Suprapubic skin (tissue), 4 donors: ENCODE measurements around the gene STK25. TPM values are rescaled to one million over a fixed set of nuclear protein-coding genes. Genes with fewer than 3 reads are reported as not detected.

Experiments
- DNase-seq, 2 donors: peaks; one replicate each; pipeline ENCODE4 v3.0.0-alpha.2; 2019; ENCODE audit warnings: low spot score in 2 of 2
- H3K27ac ChIP-seq: fragments of 200-600 bp; sonication (generic); one replicate; pipeline ENCODE4 v1.5.1; 2019
- H3K27me3 ChIP-seq: fragments of 200-600 bp; sonication (generic); one replicate; pipeline ENCODE4 v1.5.1; 2019
- H3K36me3 ChIP-seq: fragments of 200-600 bp; sonication (generic); one replicate; pipeline ENCODE4 v1.5.1; 2019
- H3K4me1 ChIP-seq: fragments of 200-600 bp; sonication (generic); one replicate; pipeline ENCODE4 v1.5.1; 2019
- H3K4me3 ChIP-seq: fragments of 200-600 bp; sonication (generic); one replicate; pipeline ENCODE4 v1.5.1; 2019; ENCODE audit warnings: mild to moderate bottlenecking
- H3K9me3 ChIP-seq: fragments of 200-600 bp; sonication (generic); one replicate; pipeline ENCODE4 v1.5.1; 2019
- CTCF ChIP-seq, 2 donors: fragments of 200-600 bp in 1 of 2; fragments of 450-650 bp in 1 of 2; sonication (generic) in 1 of 2; IDR thresholded peaks; one replicate each; pipeline ENCODE4 v1.5.1; 2016 to 2019; ENCODE audit warnings: antibody characterized with exemption in 2 of 2, mild to moderate bottlenecking in 1 of 2, moderate library complexity in 1 of 2
- EP300 ChIP-seq: sonication (generic); formaldehyde crosslinking; IDR thresholded peaks from one replicate; pipeline ENCODE4 v1.6.1; 2017; ENCODE audit warnings: antibody characterized with exemption
- POLR2A ChIP-seq, 2 donors: fragments of 450-650 bp; IDR thresholded peaks; one replicate each; pipeline ENCODE4 v1.6.1; 2017; ENCODE audit warnings: antibody characterized with exemption in 2 of 2, mild to moderate bottlenecking in 2 of 2, moderate library complexity in 2 of 2
- POLR2AphosphoS5 ChIP-seq, 3 donors: sonication (generic); formaldehyde crosslinking; IDR thresholded peaks; one replicate each; pipeline ENCODE4 v1.6.1; 2017; ENCODE audit warnings: antibody characterized with exemption in 3 of 3
- WGBS: methylation state at CpG from one replicate; pipeline ENCODE4 v1.1.5; 2018; 5-methylcytosine and 5-hydroxymethylcytosine counted together
- total RNA-seq, 4 donors: library from RNA; depleted of rRNA; stranded (reverse); fragments of >200 nt; gene quantifications; one replicate each; pipeline ENCODE4 v1.1.0, GENCODE V29; 2016

The STK25 gene
- total RNA-seq, 4 donors from 2014 or later = 131 to 232 (median 147) TPM

- H3K4me1 ChIP-seq = no peaks in the 10 kb centered on the region
- H3K9me3 ChIP-seq = no peaks in the 10 kb centered on the region
- no peak overlapping the region for H3K27ac ChIP-seq
- H3K36me3 ChIP-seq = peaks cover 42% of the 10 kb centered on the region
- DNase-seq = no peak
- no peaks in the 10 kb centered on the region for H3K27me3 ChIP-seq
- 90% methylated on average over 2 of the region's 2 CpGs for WGBS
- H3K4me3 ChIP-seq = no peak overlapping the region
- no peak for TF ChIP-seq CTCF (IDR thresholded peaks at IDR 0.05)
- no peak for TF ChIP-seq EP300
- no peak for TF ChIP-seq POLR2AphosphoS5 (IDR thresholded peaks at IDR 0.05)
- no peak for TF ChIP-seq POLR2A (IDR thresholded peaks at IDR 0.05)
These were observed 40.0 kb downstream of the STK25 start for GRCh38 chr2:241468476-241468781.

- WGBS = 90% methylated on average over 23 of the region's 23 CpGs
These were observed 40.5 kb downstream of the STK25 start for GRCh38 chr2:241467777-241468475.

GRCh38 chr2:241466230-241466629 lies 42.2 kb downstream of the STK25 start:
- Histone ChIP-seq H3K27ac (no peak overlapping the region), H3K4me3 (no peak overlapping the region), H3K4me1 (no peaks in the 10 kb centered on the region), H3K36me3 (peaks cover 52% of the 10 kb centered on the region), H3K27me3 (no peaks in the 10 kb centered on the region), H3K9me3 (no peaks in the 10 kb centered on the region)
- TF ChIP-seq CTCF (IDR thresholded peaks at IDR 0.05) = no peak
- no peak for TF ChIP-seq POLR2A (IDR thresholded peaks at IDR 0.05)
- TF ChIP-seq EP300 = no peak
- TF ChIP-seq POLR2AphosphoS5 (IDR thresholded peaks at IDR 0.05) = no peak
- no peak for DNase-seq
- WGBS = 93% methylated on average over 5 of the region's 10 CpGs

More at GRCh38 chr2:241467777-241468475, 40.5 kb downstream of the STK25 start:
- DNase-seq = no peak
- TF ChIP-seq EP300 = no peak
- no peak for TF ChIP-seq POLR2A (IDR thresholded peaks at IDR 0.05)
- no peak for TF ChIP-seq POLR2AphosphoS5 (IDR thresholded peaks at IDR 0.05)
- TF ChIP-seq CTCF (IDR thresholded peaks at IDR 0.05) = no peak
- H3K27ac ChIP-seq = no peak overlapping the region
- no peaks in the 10 kb centered on the region for H3K4me1 ChIP-seq
- no peaks in the 10 kb centered on the region for H3K9me3 ChIP-seq
- H3K4me3 ChIP-seq = no peak overlapping the region
- peaks cover 47% of the 10 kb centered on the region for H3K36me3 ChIP-seq
- no peaks in the 10 kb centered on the region for H3K27me3 ChIP-seq

- H3K27me3 ChIP-seq = no peaks in the 10 kb centered on the region
- H3K36me3 ChIP-seq = peaks cover 48% of the 10 kb centered on the region
- TF ChIP-seq EP300 (no peak), CTCF (IDR thresholded peaks at IDR 0.05) (no peak), POLR2A (IDR thresholded peaks at IDR 0.05) (no peak), POLR2AphosphoS5 (IDR thresholded peaks at IDR 0.05) (no peak)
- DNase-seq = no peak
- no peaks in the 10 kb centered on the region for H3K9me3 ChIP-seq
- no peak overlapping the region for H3K4me3 ChIP-seq
- WGBS = 74% methylated on average over 12 of the region's 12 CpGs
- no peak overlapping the region for H3K27ac ChIP-seq
- no peaks in the 10 kb centered on the region for H3K4me1 ChIP-seq
These were observed 42.8 kb downstream of the STK25 start for GRCh38 chr2:241465543-241465942.

- Histone ChIP-seq H3K4me3 (no peak overlapping the region), H3K36me3 (peaks cover 40% of the 10 kb centered on the region), H3K4me1 (no peaks in the 10 kb centered on the region), H3K27ac (no peak overlapping the region), H3K27me3 (no peaks in the 10 kb centered on the region), H3K9me3 (no peaks in the 10 kb centered on the region)
- WGBS = 91% methylated on average over 18 of the region's 18 CpGs
- no peak for TF ChIP-seq EP300
- no peak for DNase-seq
These were observed 44.9 kb downstream of the STK25 start for GRCh38 chr2:241463276-241464135.
